Activated naive CD8-positive, alpha-beta T cell (primary cell): ENCODE measurements around the gene ISOC2.
"Not testable (repeated sequence)": the region's sequence is repeated elsewhere in the genome, so short reads cannot be mapped to it uniquely, and the experiment has no call there.

Experiments
- H3K27ac Mint-ChIP-seq: one replicate; pipeline ENCODE4 v1.8.0; 2021; ENCODE audit warnings: mixed read lengths
- H3K27me3 Mint-ChIP-seq: one replicate; pipeline ENCODE4 v1.8.0; 2021; ENCODE audit warnings: mixed read lengths
- H3K36me3 Mint-ChIP-seq: one replicate; pipeline ENCODE4 v1.8.0; 2021; ENCODE audit warnings: mixed read lengths
- H3K4me1 Mint-ChIP-seq: one replicate; pipeline ENCODE4 v1.8.0; 2021; ENCODE audit warnings: low read depth, mixed read lengths
- H3K4me3 Mint-ChIP-seq: one replicate; pipeline ENCODE4 v1.8.0; 2021; ENCODE audit warnings: mild to moderate bottlenecking, mixed read lengths
- H3K9me3 Mint-ChIP-seq: one replicate; pipeline ENCODE4 v1.8.0; 2021; ENCODE audit warnings: low read depth, mixed read lengths

The ISOC2 gene

DNA sequence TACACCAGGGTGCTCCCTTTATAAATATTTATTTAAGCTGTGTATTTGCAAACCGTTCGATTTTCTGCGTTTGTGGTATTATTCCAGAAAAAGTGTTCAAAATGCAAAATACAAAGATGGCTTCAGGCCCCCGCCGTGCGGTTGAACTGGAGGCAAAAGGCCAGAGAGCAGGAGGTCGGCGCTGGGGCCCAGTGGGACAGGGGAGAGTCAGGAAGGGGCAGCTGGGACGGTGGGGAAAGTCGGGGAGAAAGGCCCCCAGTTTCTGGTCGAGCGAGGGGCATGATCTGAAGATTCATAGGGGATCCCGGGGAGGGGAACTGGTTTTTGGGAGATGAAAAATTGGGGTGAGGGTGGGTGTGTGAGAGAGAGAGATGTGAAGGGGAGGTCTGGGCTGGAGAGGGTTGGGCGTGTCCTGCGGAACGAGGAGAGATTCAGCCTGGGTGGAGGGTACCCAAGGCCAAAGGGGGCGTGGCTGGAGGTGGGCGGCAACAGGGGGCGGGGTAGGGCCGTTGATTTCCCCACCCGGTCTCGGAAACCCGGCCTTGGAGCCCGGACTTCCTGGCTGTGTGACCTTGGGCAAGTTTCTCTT lies 678 bp downstream of the ISOC2 start:
- peak overlapping the region; percentile 73 for H3K27ac Mint-ChIP-seq
- H3K36me3 Mint-ChIP-seq, result no peaks in the 10 kb centered on the region
- no peaks in the 10 kb centered on the region for H3K9me3 Mint-ChIP-seq
- peaks cover 24% of the 10 kb centered on the region for H3K4me1 Mint-ChIP-seq
- peak overlapping the region; percentile 89 for H3K4me3 Mint-ChIP-seq
- no peaks in the 10 kb centered on the region for H3K27me3 Mint-ChIP-seq

DNA sequence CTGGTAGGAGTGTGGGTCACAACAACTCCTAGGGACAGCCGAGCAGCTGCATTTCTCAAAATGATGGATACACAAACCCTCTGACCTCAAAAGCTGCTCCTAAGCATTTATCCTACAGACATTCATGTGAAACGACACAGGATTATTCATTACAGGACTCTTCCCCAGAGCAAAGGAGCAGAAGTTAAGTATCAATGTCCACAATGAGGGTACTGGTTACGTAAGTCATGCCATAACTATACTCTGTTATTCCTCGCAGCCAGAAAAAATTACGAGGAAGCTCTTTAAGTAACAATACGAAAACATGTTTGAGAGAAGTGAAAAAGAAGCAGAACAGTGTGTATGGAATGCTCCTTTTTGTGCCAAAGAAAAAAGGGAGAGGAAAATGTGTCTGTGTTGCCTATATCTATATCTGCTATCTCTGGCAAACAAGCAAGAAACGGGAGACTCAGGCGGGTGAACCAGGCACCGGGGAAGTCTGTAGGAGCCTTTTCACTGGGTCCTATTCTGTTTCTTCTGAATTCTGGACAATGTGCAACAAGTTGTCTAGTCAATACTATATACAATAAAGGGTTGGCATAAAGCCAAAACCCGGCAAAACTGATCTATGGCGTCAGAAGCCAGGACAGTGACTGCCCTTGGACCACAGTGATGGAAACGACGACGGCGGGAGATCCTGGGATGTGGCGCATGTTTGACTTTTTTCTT lies 1.3 kb downstream of the ISOC2 start:
- H3K9me3 Mint-ChIP-seq, result no peaks in the 10 kb centered on the region
- H3K4me3 Mint-ChIP-seq, result peak overlapping the region; percentile 89
- peak overlapping the region; percentile 73 for H3K27ac Mint-ChIP-seq
- no peaks in the 10 kb centered on the region for H3K36me3 Mint-ChIP-seq
- H3K4me1 Mint-ChIP-seq, result peaks cover 24% of the 10 kb centered on the region
- no peaks in the 10 kb centered on the region for H3K27me3 Mint-ChIP-seq

DNA sequence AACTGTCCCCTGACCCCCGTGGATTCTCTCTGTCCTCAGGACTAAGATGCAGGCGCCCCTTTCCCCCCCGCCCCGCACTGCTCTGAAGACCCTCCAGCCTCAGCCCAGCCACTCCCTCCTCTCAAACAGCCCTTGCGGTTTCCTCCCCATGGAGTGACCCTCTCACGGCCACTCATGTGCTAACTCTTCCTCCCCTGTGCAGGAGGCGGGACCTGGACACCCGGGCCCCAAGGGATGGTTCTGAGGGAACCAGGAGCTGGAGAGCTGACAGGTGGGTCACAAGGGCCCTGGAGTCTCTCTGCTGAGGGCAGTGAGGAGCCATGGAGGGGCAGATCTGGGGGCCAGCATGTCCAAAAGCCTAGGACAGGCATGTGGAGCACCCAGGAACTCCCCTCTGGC lies 1.9 kb downstream of the ISOC2 start:
- no peak overlapping the region for H3K27ac Mint-ChIP-seq
- H3K9me3 Mint-ChIP-seq, result no peaks in the 10 kb centered on the region
- no peak overlapping the region for H3K4me3 Mint-ChIP-seq
- H3K4me1 Mint-ChIP-seq, result peaks cover 24% of the 10 kb centered on the region
- peaks cover 3% of the 10 kb centered on the region for H3K36me3 Mint-ChIP-seq
- no peaks in the 10 kb centered on the region for H3K27me3 Mint-ChIP-seq

DNA sequence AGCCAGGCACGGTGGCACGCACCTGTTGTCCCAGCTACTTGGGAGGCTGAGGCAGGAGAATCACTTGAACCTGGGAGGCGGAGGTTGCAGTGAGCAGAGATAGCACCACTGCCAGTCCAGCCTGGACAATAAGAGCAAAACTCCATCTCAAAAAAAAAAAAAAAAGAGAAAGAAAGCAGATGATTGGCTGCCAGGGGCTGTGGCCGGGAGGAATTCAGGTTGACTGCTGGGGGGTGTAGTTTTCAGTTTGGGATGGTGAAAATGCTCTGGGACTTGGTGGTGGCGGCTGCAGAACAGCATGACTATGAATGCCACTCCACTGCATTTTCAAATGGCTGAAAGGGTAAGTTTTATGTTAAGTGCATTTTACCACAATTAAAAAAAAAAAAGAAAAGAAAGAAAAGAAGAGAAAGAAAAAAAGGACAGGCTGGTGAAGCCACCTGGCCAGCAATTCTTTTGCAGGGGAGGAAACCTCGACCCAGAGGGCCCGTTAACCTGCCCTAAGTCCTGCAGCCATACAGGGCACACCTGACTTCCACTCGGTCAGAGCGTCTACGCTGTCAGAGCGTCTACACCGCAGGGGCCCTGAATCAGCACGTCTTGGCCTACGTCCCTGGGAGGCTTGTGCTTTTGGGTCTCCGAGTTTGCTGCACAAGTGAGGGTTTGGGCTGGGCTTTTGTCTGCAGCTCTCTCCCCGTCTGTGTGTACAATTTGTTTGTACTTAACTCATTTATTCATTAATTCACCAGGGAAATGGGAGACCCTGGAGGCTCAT lies 3.6 kb downstream of the ISOC2 start:
- H3K27ac Mint-ChIP-seq, result peak overlapping the region; percentile 17
- no peak overlapping the region for H3K4me3 Mint-ChIP-seq
- H3K9me3 Mint-ChIP-seq, result no peaks in the 10 kb centered on the region
- H3K4me1 Mint-ChIP-seq, result peaks cover 29% of the 10 kb centered on the region
- H3K36me3 Mint-ChIP-seq, result peaks cover 7% of the 10 kb centered on the region
- H3K27me3 Mint-ChIP-seq, result peaks cover 3% of the 10 kb centered on the region

DNA sequence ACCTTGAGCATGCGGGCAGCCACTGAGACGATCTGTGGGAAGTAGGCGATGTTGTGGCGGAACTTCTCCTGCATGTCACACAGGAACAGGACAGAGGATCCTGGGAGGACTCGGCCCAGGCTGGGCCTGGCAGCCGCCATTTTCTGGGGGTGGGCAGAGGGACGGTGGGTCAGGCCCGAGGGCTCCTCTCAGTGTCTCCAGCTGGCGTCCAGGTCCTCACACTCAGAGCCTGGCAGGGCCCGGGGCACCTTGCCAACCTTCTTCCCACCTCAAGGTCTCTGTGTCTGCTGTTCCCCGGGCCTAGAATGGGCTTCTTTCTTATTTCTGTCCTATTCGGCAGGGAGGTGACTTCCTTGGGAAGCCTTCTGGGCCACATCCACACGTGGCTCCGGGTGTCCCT lies 5.1 kb downstream of the ISOC2 start:
- Mint-ChIP-seq H3K4me3 (no peak overlapping the region), H3K9me3 (no peaks in the 10 kb centered on the region), H3K4me1 (peaks cover 22% of the 10 kb centered on the region), H3K36me3 (peaks cover 7% of the 10 kb centered on the region), H3K27ac (no peak overlapping the region), H3K27me3 (peaks cover 3% of the 10 kb centered on the region)

DNA sequence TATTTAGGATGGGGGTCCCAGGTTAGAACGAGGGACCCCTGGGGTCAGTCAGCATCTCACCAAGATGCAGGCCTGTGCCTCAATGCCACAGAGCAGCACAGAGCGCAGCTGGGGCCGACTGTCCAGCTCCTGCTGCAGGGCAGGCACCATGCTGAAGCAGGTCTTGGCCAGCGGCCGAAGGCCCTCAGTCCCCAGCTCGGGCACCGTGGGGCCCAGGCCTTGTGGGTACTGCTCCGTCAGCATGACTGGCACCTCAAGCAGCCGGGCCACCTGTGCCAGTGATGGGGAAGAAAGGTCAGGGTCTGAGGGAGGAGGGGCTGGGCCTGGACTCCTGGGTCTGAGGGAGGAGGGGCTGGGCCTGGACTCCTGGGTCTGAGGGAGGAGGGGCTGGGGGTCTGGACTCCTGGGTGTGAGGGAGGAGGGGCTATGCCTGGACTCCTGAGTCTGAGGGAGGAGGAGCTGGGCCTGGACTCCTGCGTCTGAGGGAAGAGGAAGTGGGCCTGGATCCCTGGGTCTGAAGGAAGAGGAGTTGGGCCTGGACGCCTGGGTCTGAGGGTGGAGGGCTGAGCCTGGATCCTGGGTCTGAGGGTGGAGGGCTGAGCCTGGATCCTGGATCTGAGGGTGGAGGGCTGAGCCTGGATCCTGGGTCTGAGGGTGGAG lies 5.7 kb downstream of the ISOC2 start:
- Mint-ChIP-seq H3K27me3 (peaks cover 3% of the 10 kb centered on the region), H3K4me1 (peaks cover 18% of the 10 kb centered on the region)

DNA sequence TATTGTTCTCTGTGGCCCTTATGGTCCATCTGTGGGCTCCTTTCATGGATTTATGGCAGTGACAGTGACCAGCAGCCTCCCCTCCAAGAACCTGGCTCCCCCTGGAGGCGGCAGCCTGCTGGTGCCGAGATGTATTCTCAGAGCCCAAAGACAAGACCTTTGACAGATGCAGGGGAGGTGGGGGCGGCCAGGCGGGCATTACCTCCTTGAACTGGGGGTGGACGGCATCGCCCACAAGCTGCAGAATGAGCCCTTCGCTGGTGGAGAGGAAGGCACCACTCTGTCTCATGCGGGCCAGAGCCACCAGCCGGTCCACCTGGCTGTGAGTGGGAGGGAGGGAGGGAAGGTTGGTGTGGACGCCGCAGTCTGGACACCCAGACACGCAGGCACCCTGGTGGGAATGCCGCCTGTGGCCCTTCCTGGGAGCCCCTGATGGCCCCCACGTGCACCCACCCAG lies 6.6 kb downstream of the ISOC2 start:
- Mint-ChIP-seq H3K27me3 (peaks cover 3% of the 10 kb centered on the region), H3K36me3 (peaks cover 7% of the 10 kb centered on the region), H3K9me3 (no peaks in the 10 kb centered on the region), H3K4me3 (no peak overlapping the region), H3K27ac (no peak overlapping the region), H3K4me1 (peaks cover 10% of the 10 kb centered on the region)

More for the DNA sequence above, 5.7 kb downstream of the ISOC2 start:
- Mint-ChIP-seq H3K36me3 (peaks cover 7% of the 10 kb centered on the region), H3K9me3 (no peaks in the 10 kb centered on the region), H3K4me3 (no peak overlapping the region), H3K27ac (no peak overlapping the region)

DNA sequence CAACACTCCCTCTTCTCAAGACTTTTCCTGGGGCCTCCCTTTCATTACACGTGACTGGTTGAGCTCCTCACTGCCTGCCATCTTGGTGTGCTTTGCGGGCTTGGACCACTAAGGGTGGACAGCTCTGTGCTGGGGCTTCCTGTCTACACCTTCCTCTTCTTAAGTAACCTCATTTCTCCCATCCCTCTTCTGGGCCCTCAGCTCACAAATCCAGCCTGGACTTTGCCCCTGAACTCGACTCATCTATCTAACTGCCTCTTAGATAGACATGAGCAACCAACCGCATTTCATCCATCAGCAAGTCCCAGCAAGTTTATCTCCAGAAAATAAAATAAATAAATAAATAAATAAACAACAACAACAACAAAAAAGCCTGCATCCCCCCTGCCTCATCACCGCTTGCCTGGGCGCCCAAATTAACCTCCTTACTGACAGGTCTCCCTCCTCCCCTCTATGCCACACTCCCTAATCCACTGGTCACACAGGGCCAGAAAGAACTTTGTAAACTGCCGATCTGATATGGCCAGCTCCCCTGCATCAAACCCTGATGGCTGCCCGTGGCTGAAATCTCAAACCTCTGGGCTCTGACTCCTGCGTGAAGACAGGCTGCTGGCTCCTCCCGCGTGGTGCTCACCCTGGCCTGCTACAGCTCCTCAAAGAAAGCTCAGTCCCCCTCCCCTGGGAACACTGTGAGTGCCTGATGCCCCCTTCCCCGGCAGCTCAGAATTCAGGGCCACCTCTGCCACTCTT lies 7.8 kb downstream of the ISOC2 start:
- Mint-ChIP-seq H3K9me3 (no peaks in the 10 kb centered on the region), H3K27ac (no peak overlapping the region)

DNA sequence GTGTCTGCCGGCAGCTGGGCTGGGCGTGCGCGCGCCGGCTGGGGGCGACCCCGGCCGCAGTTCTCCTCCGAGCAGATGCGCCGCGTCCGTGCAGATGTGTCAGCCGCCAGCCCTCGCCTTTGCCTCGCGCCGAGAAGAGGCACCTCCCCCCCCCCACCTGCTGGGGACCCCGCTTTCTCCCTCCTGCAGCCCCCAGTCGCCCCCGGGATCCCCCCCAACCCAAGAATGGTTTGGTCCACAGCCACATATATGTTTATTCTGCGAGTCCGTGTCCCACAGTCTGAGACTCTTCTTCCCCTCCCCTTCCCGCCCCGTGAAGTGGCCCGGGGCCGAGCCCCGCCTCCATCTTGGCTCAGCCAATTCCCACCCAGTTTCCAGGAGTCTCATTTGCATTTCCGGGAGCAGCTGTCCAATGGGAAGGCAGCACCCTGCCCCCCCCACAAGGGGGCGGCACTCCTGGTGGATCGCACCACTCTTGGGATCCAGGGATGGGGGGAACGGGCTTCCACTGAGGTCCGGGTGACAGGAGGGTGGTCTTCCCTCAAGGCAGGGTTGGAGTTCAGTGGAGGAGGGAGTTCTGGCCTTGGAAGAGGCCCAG lies 8.6 kb downstream of the ISOC2 start:
- Mint-ChIP-seq H3K4me1 (peaks cover 8% of the 10 kb centered on the region), H3K9me3 (no peaks in the 10 kb centered on the region), H3K36me3 (peaks cover 7% of the 10 kb centered on the region), H3K27ac (no peak overlapping the region), H3K4me3 (peak overlapping the region; percentile 60), H3K27me3 (peaks cover 3% of the 10 kb centered on the region)

More for the DNA sequence above, 7.8 kb downstream of the ISOC2 start:
- H3K27me3 Mint-ChIP-seq, result peaks cover 3% of the 10 kb centered on the region
- H3K4me3 Mint-ChIP-seq, result peak overlapping the region; percentile 60
- H3K4me1 Mint-ChIP-seq, result peaks cover 8% of the 10 kb centered on the region
- peaks cover 7% of the 10 kb centered on the region for H3K36me3 Mint-ChIP-seq

DNA sequence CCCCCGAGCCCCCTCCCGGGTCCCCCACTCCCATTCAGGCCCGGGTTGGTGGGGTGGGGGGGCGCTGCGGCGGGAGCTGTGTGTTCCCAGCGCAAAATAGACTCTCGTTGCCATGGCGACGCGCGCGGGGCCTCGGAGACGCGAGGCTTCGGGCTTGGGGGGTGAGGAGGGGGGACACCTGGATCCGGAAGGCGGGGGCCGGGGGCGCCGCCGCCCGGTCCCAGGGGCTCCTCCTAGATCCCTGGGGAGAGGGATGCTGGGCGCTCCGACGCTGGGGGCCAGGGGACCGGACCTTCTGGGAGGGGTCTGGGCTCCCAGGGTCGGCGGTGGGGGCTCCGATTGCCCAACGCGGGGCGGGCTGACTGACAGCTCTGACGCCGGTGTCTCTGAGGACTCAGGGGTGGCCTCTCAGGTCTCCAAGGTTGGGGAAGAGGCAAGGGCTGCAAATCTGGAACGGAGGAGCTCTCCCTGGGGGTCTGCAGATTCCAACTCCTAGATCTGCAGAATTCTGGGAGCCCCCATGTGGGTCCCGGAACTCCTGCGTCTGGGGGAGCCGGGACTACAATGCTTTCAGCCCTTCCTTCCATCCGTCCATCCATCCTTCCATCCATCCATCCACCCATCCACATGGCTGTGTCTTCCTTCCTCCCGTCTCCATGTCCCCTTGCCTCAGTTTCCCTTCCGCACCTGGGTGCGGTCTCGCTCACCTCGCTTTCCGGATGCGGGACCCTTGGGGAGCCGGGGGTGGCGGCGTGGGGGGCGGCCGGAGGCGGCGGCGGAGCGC lies 9.3 kb downstream of the ISOC2 start:
- H3K27me3 Mint-ChIP-seq, result peaks cover 3% of the 10 kb centered on the region
- H3K4me1 Mint-ChIP-seq, result peaks cover 8% of the 10 kb centered on the region
- H3K27ac Mint-ChIP-seq, result no peak overlapping the region
- H3K9me3 Mint-ChIP-seq, result no peaks in the 10 kb centered on the region
- H3K4me3 Mint-ChIP-seq, result peak overlapping the region; percentile 78
- H3K36me3 Mint-ChIP-seq, result peaks cover 7% of the 10 kb centered on the region

DNA sequence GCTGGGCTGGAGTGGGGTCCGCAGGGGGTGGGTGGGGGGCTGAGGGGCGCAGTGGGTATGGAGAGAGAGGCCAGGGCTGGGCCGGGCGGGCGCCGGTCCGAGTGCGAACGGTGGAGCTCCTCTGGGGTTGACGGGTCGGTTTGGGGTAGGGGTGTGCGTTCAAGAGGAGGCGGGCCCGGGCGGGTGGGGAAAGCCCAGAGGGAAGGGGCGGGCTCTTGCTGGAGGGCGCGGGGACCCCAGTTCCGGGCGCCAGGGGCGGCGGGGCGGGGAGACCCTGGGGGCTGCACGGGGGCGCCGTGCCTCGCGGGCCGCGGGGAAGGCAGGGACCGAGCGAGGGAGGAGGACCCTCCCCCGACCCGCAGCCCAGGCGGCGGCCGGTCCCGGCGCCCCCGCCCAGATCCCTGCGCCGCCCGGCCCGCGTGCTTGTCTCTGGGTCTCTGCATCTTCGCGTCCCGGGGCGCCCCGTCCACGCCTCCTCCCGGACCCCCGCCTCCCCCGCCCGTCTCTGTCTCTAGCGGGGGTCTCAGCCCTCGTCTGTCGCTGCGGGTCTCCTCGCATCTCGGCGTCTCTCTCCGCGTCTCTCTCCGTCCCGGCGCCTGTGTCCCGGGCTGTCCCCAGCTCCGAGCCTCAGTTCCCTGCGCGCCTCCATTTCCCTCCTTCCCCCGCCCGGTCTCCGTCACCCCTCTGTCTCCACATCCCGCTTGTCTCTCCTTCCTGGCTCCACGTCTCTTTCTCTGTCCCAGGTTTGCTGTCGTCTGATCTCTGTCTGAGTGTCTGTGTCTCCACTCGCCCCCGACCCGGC lies 10.1 kb downstream of the ISOC2 start:
- peak overlapping the region; percentile 78 for H3K4me3 Mint-ChIP-seq
- no peaks in the 10 kb centered on the region for H3K9me3 Mint-ChIP-seq
- peaks cover 3% of the 10 kb centered on the region for H3K27me3 Mint-ChIP-seq
- peaks cover 7% of the 10 kb centered on the region for H3K36me3 Mint-ChIP-seq
- H3K4me1 Mint-ChIP-seq, result peaks cover 8% of the 10 kb centered on the region
- no peak overlapping the region for H3K27ac Mint-ChIP-seq

DNA sequence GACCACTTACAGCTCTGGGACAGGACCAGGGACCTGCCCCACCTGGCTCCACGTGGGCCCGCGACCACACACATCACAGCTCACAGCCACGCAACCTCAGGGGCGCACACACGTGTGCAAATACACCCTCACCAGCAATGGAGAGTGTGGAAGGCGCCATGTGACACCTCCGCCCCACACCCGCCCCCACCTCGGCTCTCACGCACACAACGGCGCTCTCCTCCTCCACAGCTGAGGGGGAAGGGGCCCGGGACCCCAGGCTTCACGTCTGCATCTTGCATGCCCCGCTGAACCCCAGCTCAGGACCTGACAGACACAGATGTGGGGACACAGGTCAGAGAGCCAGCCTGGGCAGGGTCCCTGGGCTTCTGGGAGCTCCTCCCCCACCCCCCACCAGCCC lies 12.0 kb downstream of the ISOC2 start:
- H3K4me1 Mint-ChIP-seq, result peaks cover 8% of the 10 kb centered on the region
- peaks cover 11% of the 10 kb centered on the region for H3K27me3 Mint-ChIP-seq
- H3K36me3 Mint-ChIP-seq, result peaks cover 5% of the 10 kb centered on the region
- no peaks in the 10 kb centered on the region for H3K9me3 Mint-ChIP-seq
- no peak overlapping the region for H3K27ac Mint-ChIP-seq
- no peak overlapping the region for H3K4me3 Mint-ChIP-seq

DNA sequence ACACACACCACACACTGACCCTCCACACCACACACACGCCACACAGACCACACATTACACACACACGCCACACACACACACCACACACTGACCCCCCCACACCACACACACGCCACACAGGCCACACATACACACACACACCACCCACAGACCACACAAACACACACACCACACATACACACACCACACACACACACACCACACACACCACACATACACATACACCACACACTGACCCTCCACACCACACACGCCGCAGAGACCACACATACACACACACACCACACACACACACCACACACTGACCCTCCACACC lies 13.3 kb downstream of the ISOC2 start:
- not testable (repeated sequence) for H3K4me1 Mint-ChIP-seq, H3K4me3 Mint-ChIP-seq, H3K36me3 Mint-ChIP-seq, H3K27ac Mint-ChIP-seq, H3K9me3 Mint-ChIP-seq
- peaks cover 17% of the 10 kb centered on the region for H3K27me3 Mint-ChIP-seq
